Left kidney (tissue), 2 donors: ENCODE data around the gene LRRC14B. TPM values are rescaled to one million over a fixed set of nuclear protein-coding genes. Genes with fewer than 3 reads are reported as not detected.

Experiments
- DNase-seq: peaks from one replicate; pipeline ENCODE4 v3.0.0-alpha.2; 2013
- polyA plus RNA-seq: library from polyadenylated mRNA; unstranded; fragments of 120-200 nt; gene quantifications from one replicate; pipeline ENCODE4 v1.2.1, GENCODE V29; 2013; ENCODE audit not compliant: insufficient read length

Gene LRRC14B
- polyA plus RNA-seq, 1 donor = not detected

GRCh38 chr5:173392-174290, 17.7 kb upstream of the LRRC14B start:
- DNase-seq = no peak

- no peak for DNase-seq
Measured at GRCh38 chr5:174291-174600, 17.0 kb upstream of the LRRC14B start.

- no peak for DNase-seq
Measured at GRCh38 chr5:174876-175465, 16.3 kb upstream of the LRRC14B start.

- DNase-seq = no peak
Measured at GRCh38 chr5:176296-176823, 14.9 kb upstream of the LRRC14B start.

- DNase-seq = no peak
Measured at GRCh38 chr5:178110-178509, 13.2 kb upstream of the LRRC14B start.

- no peak for DNase-seq
Measured at GRCh38 chr5:179401-179800, 11.9 kb upstream of the LRRC14B start.

GRCh38 chr5:180286-180918, 10.9 kb upstream of the LRRC14B start:
- no peak for DNase-seq

- no peak for DNase-seq
Measured at GRCh38 chr5:181160-181559, 10.1 kb upstream of the LRRC14B start.

GRCh38 chr5:181566-181965, 9.7 kb upstream of the LRRC14B start:
- no peak for DNase-seq

- DNase-seq = no peak
Measured at GRCh38 chr5:182126-182525, 9.2 kb upstream of the LRRC14B start.

GRCh38 chr5:184471-184870, 6.8 kb upstream of the LRRC14B start:
- DNase-seq = no peak

- DNase-seq = no peak
Measured at GRCh38 chr5:185095-186070, 5.9 kb upstream of the LRRC14B start.

- no peak for DNase-seq
Measured at GRCh38 chr5:186091-187041, 4.9 kb upstream of the LRRC14B start.

- DNase-seq = no peak
Measured at GRCh38 chr5:187042-187431, 4.3 kb upstream of the LRRC14B start.

GRCh38 chr5:187617-188451, 3.5 kb upstream of the LRRC14B start:
- no peak for DNase-seq

GRCh38 chr5:188488-189481, 2.5 kb upstream of the LRRC14B start:
- DNase-seq = peak; percentile 87

GRCh38 chr5:189486-189885, 1.8 kb upstream of the LRRC14B start:
- no peak for DNase-seq

- no peak for DNase-seq
Measured at GRCh38 chr5:189976-190365, 1.3 kb upstream of the LRRC14B start.
